ENCODE measurements around the gene PGAM4. TPM values are rescaled to one million over a fixed set of nuclear protein-coding genes. Genes with fewer than 3 reads are reported as not detected.

The PGAM4 gene
- total and polyA plus RNA-seq, 2 donors (not counting 1 experiment from before 2014, with no cell fraction given), result not detected

- Histone ChIP-seq H3K36me3 (replicated peaks in 1 of 2; ENCODE audit: control extremely low read depth in 1 of 2, control insufficient read depth in 1 of 2, extremely low read depth in 1 of 2, insufficient read depth in 2 of 2, low read length in 1 of 2) (no peaks in the 10 kb centered on the region), H4K20me1 (ENCODE audit: control insufficient read depth, insufficient read depth, low read length, poor library complexity, severe bottlenecking) (no peaks in the 10 kb centered on the region), H3K4me3 (ENCODE audit: control extremely low read depth in 1 of 5, extremely low read depth in 1 of 5, insufficient read depth in 1 of 5, low read depth in 2 of 5, low read length in 4 of 5) (no peak overlapping the region), H3K27me3 (replicated peaks in 1 of 4; ENCODE audit: control extremely low read depth in 1 of 4, control insufficient read depth in 3 of 4, insufficient read depth in 4 of 4, low read length in 3 of 4) (no peaks in the 10 kb centered on the region), H3K27ac (ENCODE audit: low read length in 2 of 2) (no peak overlapping the region), H3K79me2 (ENCODE audit: control insufficient read depth, insufficient read depth, low read length) (peaks cover 3% of the 10 kb centered on the region), H3K4me2 (replicated peaks; ENCODE audit: low read depth, low read length, poor library complexity, severe bottlenecking) (no peak overlapping the region), H3K4me1 (ENCODE audit: control insufficient read depth in 2 of 2, insufficient read depth in 2 of 2, low read length in 2 of 2) (peaks cover 4 to 8% of the 10 kb centered on the region in 2 donors), H3K9ac (ENCODE audit: low read length) (no peak overlapping the region), H3K9me3 (ENCODE audit: control extremely low read depth in 1 of 3, control insufficient read depth in 2 of 3, insufficient read depth in 1 of 3, low read length in 2 of 3) (no peaks in the 10 kb centered on the region), H2AFZ (ENCODE audit: insufficient read depth, low read depth, low read length, poor library complexity, severe bottlenecking) (no peak overlapping the region)
- Mint-ChIP-seq H3K9me3 (ENCODE audit: insufficient read depth) (no peaks in the 10 kb centered on the region), H3K4me1 (peaks cover 3% of the 10 kb centered on the region), H3K4me3 (no peak overlapping the region), H3K27ac (no peak overlapping the region), H3K27me3 (no peaks in the 10 kb centered on the region)
- no peak for ATAC-seq (ENCODE audit: low read depth)
- POLR2A ChIA-PET, result no interaction called here
- DNase-seq, result no peak
- TF ChIP-seq EZH2 (IDR thresholded peaks at IDR 0.05; ENCODE audit: borderline replicate concordance, insufficient read depth, low read depth, low read length, poor library complexity, severe bottlenecking) (no peak), CTCF (IDR thresholded peaks at IDR 0.05) (no peak)
- CTCF ChIA-PET, result no interaction called here
- no CpG with 5 or more reads among the region's 4 CpGs for WGBS (ENCODE audit: insufficient coverage)
- intact Hi-C loops (cut with micrococcal nuclease), result no loop called here
These were observed 31.3 kb downstream of the PGAM4 start for GRCh38 chrX:77938083-77938680.

- CTCF ChIA-PET, result no interaction called here
- H3K4me3 ChIP-seq (ENCODE audit: control extremely low read depth in 1 of 5, extremely low read depth in 1 of 5, insufficient read depth in 1 of 5, low read depth in 2 of 5, low read length in 4 of 5), result no peak overlapping the region
- no peak overlapping the region for H3K27ac ChIP-seq (ENCODE audit: low read length in 2 of 2)
- no peaks in the 10 kb centered on the region for H3K27me3 ChIP-seq (replicated peaks in 1 of 4; ENCODE audit: control extremely low read depth in 1 of 4, control insufficient read depth in 3 of 4, insufficient read depth in 4 of 4, low read length in 3 of 4)
- no peak overlapping the region for H3K4me3 Mint-ChIP-seq
- H4K20me1 ChIP-seq (ENCODE audit: control insufficient read depth, insufficient read depth, low read length, poor library complexity, severe bottlenecking), result no peaks in the 10 kb centered on the region
- H3K9me3 ChIP-seq (ENCODE audit: control extremely low read depth in 1 of 3, control insufficient read depth in 2 of 3, insufficient read depth in 1 of 3, low read length in 2 of 3), result no peaks in the 10 kb centered on the region
- H2AFZ ChIP-seq (ENCODE audit: insufficient read depth, low read depth, low read length, poor library complexity, severe bottlenecking), result no peak overlapping the region
- H3K36me3 ChIP-seq (replicated peaks in 1 of 2; ENCODE audit: control extremely low read depth in 1 of 2, control insufficient read depth in 1 of 2, extremely low read depth in 1 of 2, insufficient read depth in 2 of 2, low read length in 1 of 2), result no peaks in the 10 kb centered on the region
- TF ChIP-seq CTCF (IDR thresholded peaks at IDR 0.05) (no peak), EZH2 (IDR thresholded peaks at IDR 0.05; ENCODE audit: borderline replicate concordance, insufficient read depth, low read depth, low read length, poor library complexity, severe bottlenecking) (no peak)
- H3K27ac Mint-ChIP-seq, result no peak overlapping the region
- intact Hi-C loops (cut with micrococcal nuclease), result no loop called here
- ATAC-seq (ENCODE audit: low read depth) (no peak), DNase-seq (no peak)
- H3K4me2 ChIP-seq (replicated peaks; ENCODE audit: low read depth, low read length, poor library complexity, severe bottlenecking), result no peak overlapping the region
- peaks cover 0 to under 1% of the 10 kb centered on the region in 2 donors for H3K4me1 ChIP-seq (ENCODE audit: control insufficient read depth in 2 of 2, insufficient read depth in 2 of 2, low read length in 2 of 2)
- no peaks in the 10 kb centered on the region for H3K27me3 Mint-ChIP-seq
- H3K9me3 Mint-ChIP-seq (ENCODE audit: insufficient read depth), result no peaks in the 10 kb centered on the region
- H3K9ac ChIP-seq (ENCODE audit: low read length), result no peak overlapping the region
- peaks cover 3% of the 10 kb centered on the region for H3K79me2 ChIP-seq (ENCODE audit: control insufficient read depth, insufficient read depth, low read length)
- POLR2A ChIA-PET, result no interaction called here
- WGBS (ENCODE audit: insufficient coverage), result 80% methylated on average over 1 of the region's 3 CpGs
- H3K4me1 Mint-ChIP-seq, result peaks cover 2% of the 10 kb centered on the region
These were observed 32.1 kb downstream of the PGAM4 start for GRCh38 chrX:77937291-77937690.

All from B cell (primary cell).